HepG2 (cell line): ENCODE data around the gene CBLC. TPM values are rescaled to one million over a fixed set of nuclear protein-coding genes. Genes with fewer than 3 reads are reported as not detected.

Experiments
- ATM ChIP-seq: fragments of 450-650 bp; IDR thresholded peaks from 2 replicates; pipeline ENCODE4 v1.7.1; 2017; ENCODE audit warnings: mild to moderate bottlenecking, borderline replicate concordance
- CC2D1A ChIP-seq: sonication (generic); formaldehyde crosslinking; IDR thresholded peaks from 2 replicates; pipeline ENCODE4 v1.8.1; 2023; ENCODE audit warnings: mild to moderate bottlenecking, missing genetic modification reagents
- EHMT2 ChIP-seq: fragments of 200-600 bp; sonication (generic); IDR thresholded peaks from 2 replicates; pipeline ENCODE4 v1.7.0; 2017; ENCODE audit warnings: antibody characterized with exemption, low read depth, low read length, borderline replicate concordance
- EP300 ChIP-seq, 3 experiments: sonication (generic) in 1 of 3; formaldehyde crosslinking in 1 of 3; IDR thresholded peaks; 2 replicates each; pipeline versions ENCODE4 v1.5.1 to v1.6.1; 2011 to 2020; ENCODE audit warnings: low read depth in 2 of 3, low read length in 2 of 3, borderline replicate concordance in 1 of 3, improper control_type of control experiment in 1 of 3, mild to moderate bottlenecking in 1 of 3, missing genetic modification reagents in 1 of 3, moderate library complexity in 1 of 3
- HNF4A ChIP-seq: sonication (generic); formaldehyde crosslinking; IDR thresholded peaks from 2 replicates; pipeline ENCODE4 v1.4.0; 2020; ENCODE audit warnings: missing genetic modification reagents
- NRL ChIP-seq: sonication (generic); formaldehyde crosslinking; IDR thresholded peaks from 2 replicates; pipeline ENCODE4 v1.5.0; 2020; ENCODE audit warnings: missing genetic modification reagents, mild to moderate bottlenecking, moderate library complexity, borderline replicate concordance
- PITX1 ChIP-seq: sonication (generic); formaldehyde crosslinking; IDR thresholded peaks from 2 replicates; pipeline ENCODE4 v1.5.1; 2020; ENCODE audit warnings: mild to moderate bottlenecking, missing genetic modification reagents
- SIX1 ChIP-seq: sonication (generic); formaldehyde crosslinking; IDR thresholded peaks from 2 replicates; pipeline ENCODE4 v1.4.0; 2020; ENCODE audit warnings: missing genetic modification reagents, borderline replicate concordance
- STAG1 ChIP-seq: sonication (generic); formaldehyde crosslinking; IDR thresholded peaks from 2 replicates; pipeline ENCODE4 v1.4.0; 2020; ENCODE audit warnings: missing genetic modification reagents
- TARDBP ChIP-seq: sonication (generic); formaldehyde crosslinking; IDR thresholded peaks from 2 replicates; pipeline ENCODE4 v1.8.0; 2022; ENCODE audit warnings: mild to moderate bottlenecking, missing genetic modification reagents
- ZBTB8A ChIP-seq: sonication (generic); formaldehyde crosslinking; IDR thresholded peaks from 2 replicates; pipeline ENCODE4 v1.4.0; 2020; ENCODE audit warnings: mild to moderate bottlenecking, low read depth, missing genetic modification reagents, borderline replicate concordance
- ZNF337 ChIP-seq: sonication (generic); formaldehyde crosslinking; IDR thresholded peaks from 2 replicates; pipeline ENCODE4 v1.5.1; 2020; ENCODE audit warnings: missing genetic modification reagents, low read depth, mild to moderate bottlenecking, borderline replicate concordance
- ZNF33A ChIP-seq: sonication (generic); formaldehyde crosslinking; IDR thresholded peaks from 2 replicates; pipeline ENCODE4 v1.5.1; 2020; ENCODE audit warnings: missing genetic modification reagents, mild to moderate bottlenecking, moderate library complexity, borderline replicate concordance
- ZNF605 ChIP-seq: sonication (generic); formaldehyde crosslinking; IDR thresholded peaks from 2 replicates; pipeline ENCODE4 v1.8.0; 2022; ENCODE audit warnings: mild to moderate bottlenecking, missing genetic modification reagents
- ZNF746 ChIP-seq: sonication (generic); formaldehyde crosslinking; IDR thresholded peaks from 2 replicates; pipeline ENCODE4 v1.8.0; 2022; ENCODE audit warnings: mild to moderate bottlenecking, missing genetic modification reagents
- ZNF883 ChIP-seq: sonication (generic); formaldehyde crosslinking; IDR thresholded peaks from 2 replicates; pipeline ENCODE4 v1.5.1; 2020; ENCODE audit warnings: mild to moderate bottlenecking, missing genetic modification reagents; ENCODE audit errors: not compliant biosample characterization
- ZSCAN22 ChIP-seq: sonication (generic); formaldehyde crosslinking; IDR thresholded peaks from 2 replicates; pipeline ENCODE4 v1.4.0; 2020; ENCODE audit warnings: mild to moderate bottlenecking, missing genetic modification reagents
- polyA plus RNA-seq, 8 experiments: library from polyadenylated mRNA; depleted of rRNA in 3 of 8; stranded (reverse) in 7 of 8; unstranded in 1 of 8; fragments of >200 nt; fragmentation: Illumina TruSeq in 4 of 8; extraction: Trizol in 4 of 8; gene quantifications; 2 replicates each; pipeline versions ENCODE4 v1.2.1 to v1.2.3, GENCODE V29; 2011 to 2016; ENCODE audit warnings: low read depth in 4 of 8, missing spikeins in 1 of 8, mixed read lengths in 1 of 8; ENCODE audit not compliant: insufficient read depth in 1 of 8
- total RNA-seq, 5 experiments: library from RNA; depleted of rRNA; stranded (reverse); fragments of >200 nt; fragmentation: Illumina TruSeq; extraction: Trizol; gene quantifications; 2 replicates each; pipeline ENCODE4 v1.2.3, GENCODE V29; 2016; ENCODE audit warnings: low read depth in 1 of 5
- TF ChIP-seq, protein P1 (sequence below): IDR thresholded peaks from 2 replicates; pipeline ENCODE4 v1.6.1; 2016; ENCODE audit warnings: mild to moderate bottlenecking
- TF ChIP-seq, protein P2 (sequence below): sonication (generic); formaldehyde crosslinking; conservative IDR thresholded peaks from 2 replicates; pipeline ENCODE4 v1.8.0; 2022; ENCODE audit warnings: mild to moderate bottlenecking, moderate library complexity, missing genetic modification reagents
- TF ChIP-seq, protein P3 (sequence below): IDR thresholded peaks from 2 replicates; pipeline ENCODE4 v1.6.1; 2016; ENCODE audit warnings: missing biosample characterization, missing genetic modification reagents, low read depth

Gene CBLC
- total and polyA plus RNA-seq, 2 of the 13 experiments (the other 11 are each of a cell fraction or from before 2014, with no cell fraction given): 1.8 to 2.6 TPM

DNA sequence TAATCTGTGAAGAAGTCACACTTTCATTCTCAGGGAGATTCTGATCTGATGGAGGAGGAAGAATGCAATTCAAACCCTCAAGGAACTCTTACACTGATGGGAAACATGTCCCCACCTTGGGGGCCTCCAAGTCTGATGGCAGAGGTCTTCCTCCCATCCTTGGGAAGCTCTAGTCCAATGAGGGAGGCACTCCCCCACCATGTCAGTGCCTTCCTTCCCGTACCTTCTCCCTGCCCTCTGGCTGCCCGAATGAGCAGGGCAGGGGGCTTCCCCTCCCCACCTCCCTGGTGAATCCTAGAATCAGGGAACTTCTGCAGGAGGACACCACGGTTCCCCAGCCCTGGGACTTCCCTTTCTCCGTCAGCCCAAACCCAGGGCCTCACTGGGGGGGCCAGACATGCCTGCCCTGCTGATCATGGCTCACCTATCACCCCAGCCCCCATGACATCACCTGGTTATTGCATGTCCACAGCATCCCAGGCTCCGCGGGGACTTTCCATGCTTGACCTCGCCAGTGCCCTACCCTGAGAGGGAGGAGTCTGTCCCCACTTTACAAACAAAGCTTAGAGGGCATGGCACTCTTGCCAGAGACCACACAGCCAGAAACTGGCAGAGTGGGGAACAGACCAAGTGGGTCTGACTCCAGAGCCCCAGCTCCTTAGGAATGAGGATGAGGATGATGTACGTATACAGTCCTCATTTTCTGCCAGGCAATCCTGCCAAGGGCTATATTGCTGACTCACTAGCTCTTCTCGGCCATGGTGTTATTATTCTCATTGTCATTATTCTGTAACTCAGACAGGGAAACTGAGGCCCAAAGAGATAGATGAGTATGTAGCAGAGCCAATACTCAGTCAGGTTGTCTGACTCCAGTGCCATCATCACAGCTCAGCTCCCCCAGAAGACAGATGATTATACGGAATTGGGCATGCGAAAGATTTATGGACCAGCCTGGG lies 38.8 kb upstream of the CBLC start (continued):
- TF ChIP-seq, protein P1, sequence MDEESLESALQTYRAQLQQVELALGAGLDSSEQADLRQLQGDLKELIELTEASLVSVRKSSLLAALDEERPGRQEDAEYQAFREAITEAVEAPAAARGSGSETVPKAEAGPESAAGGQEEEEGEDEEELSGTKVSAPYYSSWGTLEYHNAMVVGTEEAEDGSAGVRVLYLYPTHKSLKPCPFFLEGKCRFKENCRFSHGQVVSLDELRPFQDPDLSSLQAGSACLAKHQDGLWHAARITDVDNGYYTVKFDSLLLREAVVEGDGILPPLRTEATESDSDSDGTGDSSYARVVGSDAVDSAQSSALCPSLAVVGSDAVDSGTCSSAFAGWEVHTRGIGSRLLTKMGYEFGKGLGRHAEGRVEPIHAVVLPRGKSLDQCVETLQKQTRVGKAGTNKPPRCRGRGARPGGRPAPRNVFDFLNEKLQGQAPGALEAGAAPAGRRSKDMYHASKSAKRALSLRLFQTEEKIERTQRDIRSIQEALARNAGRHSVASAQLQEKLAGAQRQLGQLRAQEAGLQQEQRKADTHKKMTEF (CRISPR knock-in tag): peak; percentile 36; the same call in 1 of the 2 replicates
- TF ChIP-seq PITX1 (no peak), TARDBP (no peak), ZNF337 (CRISPR knock-in tag) (no peak), EP300 (IDR thresholded peaks at IDR 0.05; ENCODE audit: low read depth in 2 of 2, low read length in 2 of 2) (peak in 1 of 2 experiments; percentile 54; a peak in 1 of 4 replicates), EP300 (CRISPR knock-in tag; IDR thresholded peaks at IDR 0.05; ENCODE audit: borderline replicate concordance) (no peak), ATM (no peak), CC2D1A (CRISPR knock-in tag) (no peak), ZBTB8A (CRISPR knock-in tag) (no peak), ZNF746 (no peak), ZSCAN22 (peak; percentile 43), HNF4A (CRISPR knock-in tag) (0 out of 2 replicates have a peak, but pooled peaks have one; percentile 17), EHMT2 (no peak), SIX1 (CRISPR knock-in tag) (no peak), ZNF883 (CRISPR knock-in tag) (no peak), ZNF33A (CRISPR knock-in tag) (no peak), ZNF605 (CRISPR knock-in tag) (no peak), STAG1 (no peak), NRL (CRISPR knock-in tag) (no peak)
- TF ChIP-seq, protein P2, sequence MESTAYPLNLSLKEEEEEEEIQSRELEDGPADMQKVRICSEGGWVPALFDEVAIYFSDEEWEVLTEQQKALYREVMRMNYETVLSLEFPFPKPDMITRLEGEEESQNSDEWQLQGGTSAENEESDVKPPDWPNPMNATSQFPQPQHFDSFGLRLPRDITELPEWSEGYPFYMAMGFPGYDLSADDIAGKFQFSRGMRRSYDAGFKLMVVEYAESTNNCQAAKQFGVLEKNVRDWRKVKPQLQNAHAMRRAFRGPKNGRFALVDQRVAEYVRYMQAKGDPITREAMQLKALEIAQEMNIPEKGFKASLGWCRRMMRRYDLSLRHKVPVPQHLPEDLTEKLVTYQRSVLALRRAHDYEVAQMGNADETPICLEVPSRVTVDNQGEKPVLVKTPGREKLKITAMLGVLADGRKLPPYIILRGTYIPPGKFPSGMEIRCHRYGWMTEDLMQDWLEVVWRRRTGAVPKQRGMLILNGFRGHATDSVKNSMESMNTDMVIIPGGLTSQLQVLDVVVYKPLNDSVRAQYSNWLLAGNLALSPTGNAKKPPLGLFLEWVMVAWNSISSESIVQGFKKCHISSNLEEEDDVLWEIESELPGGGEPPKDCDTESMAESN: no peak
- TF ChIP-seq, protein P3, sequence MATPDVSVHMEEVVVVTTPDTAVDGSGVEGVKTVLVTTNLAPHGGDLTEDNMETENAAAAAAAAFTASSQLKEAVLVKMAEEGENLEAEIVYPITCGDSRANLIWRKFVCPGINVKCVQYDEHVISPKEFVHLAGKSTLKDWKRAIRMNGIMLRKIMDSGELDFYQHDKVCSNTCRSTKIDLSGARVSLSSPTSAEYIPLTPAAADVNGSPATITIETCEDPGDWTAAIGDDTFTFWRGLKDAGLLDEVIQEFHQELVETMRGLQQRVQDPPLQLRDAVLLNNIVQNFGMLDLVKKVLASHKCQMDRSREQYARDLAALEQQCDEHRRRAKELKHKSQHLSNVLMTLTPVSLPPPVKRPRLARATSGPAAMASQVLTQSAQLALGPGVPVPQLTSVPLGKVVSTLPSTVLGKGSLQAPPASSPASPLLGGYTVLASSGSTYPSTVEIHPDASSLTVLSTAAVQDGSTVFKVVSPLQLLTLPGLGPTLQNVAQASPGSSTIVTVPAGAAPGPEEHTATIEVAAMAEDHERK (CRISPR knock-in tag): no peak
